SKM-1 treated with dmso at 0.1 percent for 144 hours (cell line): ENCODE results near the gene TLE4.

Source experiments
- DNase-seq: peaks from one replicate; lab custom pipeline; 2025; ENCODE audit not compliant: unreplicated experiment; lab: John Stamatoyannopoulos, UW

The TLE4 gene

DNA sequence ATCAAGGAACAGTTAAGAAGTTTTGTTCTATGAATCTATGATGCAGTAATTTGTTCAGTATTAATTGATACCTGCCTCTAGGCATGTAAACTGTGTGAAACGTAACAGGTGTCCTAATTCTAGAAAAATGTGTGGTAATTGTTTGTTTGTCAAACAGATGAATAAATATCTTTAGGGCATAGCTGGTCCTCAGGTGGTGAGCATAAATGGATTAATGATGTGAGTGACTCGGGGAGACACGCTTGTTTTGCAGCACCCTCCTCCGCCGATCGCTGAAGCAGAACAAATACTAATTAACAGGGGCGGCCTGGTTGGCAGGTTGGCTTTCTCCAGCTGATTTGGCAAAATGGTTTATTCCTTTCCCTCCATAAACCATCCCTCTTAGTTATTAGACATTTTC is 88.8 kb downstream of the TLE4 start:
- no peak for DNase-seq

- DNase-seq = no peak
Measured at GRCh38 chr9:79661279-79661678, 89.5 kb downstream of the TLE4 start.

GRCh38 chr9:79661886-79662536 is 90.2 kb downstream of the TLE4 start:
- DNase-seq = no peak

- no peak for DNase-seq
Measured at GRCh38 chr9:79662537-79662956, 90.8 kb downstream of the TLE4 start.

DNA sequence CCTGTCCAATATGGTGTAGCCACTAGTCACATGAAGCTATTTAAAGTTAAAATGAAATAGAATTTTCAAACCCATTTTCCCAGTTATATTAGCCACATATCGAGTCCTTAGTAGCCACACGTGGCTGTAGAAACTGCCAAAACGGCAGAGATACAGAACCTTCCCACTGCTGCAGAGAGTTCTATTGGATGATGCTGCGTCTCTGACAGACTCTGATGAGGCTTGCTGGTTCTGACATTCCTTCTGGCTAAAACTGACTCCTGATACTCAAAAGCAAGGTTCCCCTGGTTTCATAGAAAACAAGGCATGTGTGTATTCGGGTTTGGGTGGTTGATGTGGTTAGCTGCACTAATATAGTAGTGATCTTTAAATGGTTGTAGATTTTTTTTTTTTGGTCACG is 91.5 kb downstream of the TLE4 start:
- no peak for DNase-seq

DNA sequence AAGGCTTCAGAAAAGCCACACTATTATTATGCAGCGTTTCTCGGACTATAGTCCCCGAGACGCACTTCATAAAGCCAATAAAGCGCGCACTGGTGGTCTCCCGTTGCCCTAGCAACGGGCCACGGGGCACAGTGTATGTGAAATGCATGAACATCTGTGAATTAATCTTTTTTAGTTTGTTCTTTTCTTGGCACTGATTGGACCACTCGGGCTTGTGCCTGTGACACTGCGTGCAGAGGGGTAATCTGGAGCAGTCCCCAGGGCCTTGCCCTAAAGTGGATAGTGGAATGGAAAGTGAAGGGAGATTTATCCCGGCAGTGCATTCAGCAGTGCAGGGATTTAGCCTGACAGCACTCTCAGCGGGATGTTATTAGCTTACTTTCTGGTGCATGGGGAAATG is 92.1 kb downstream of the TLE4 start:
- no peak for DNase-seq

DNA sequence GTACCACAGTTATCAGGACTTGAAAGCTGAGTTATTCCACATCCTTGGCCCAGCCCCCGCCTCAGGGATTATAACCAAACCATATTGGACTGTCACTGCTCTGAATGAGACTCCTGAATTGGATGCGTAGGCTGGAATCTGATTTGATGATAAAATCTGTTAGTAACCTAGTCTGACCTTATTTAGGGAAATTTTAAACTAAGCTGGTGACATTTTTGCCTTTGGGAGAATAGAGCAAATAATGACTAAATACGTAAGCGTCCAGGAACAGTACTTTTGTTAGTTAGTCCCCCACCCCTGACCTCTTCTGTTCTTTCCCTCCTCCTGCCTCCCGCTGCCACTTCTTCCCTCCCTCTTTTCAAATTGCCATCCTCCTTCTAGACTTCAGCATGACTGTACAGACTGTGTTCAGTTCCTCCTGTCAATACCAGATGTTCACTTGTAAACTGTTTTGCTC is 92.6 kb downstream of the TLE4 start:
- DNase-seq = no peak

DNA sequence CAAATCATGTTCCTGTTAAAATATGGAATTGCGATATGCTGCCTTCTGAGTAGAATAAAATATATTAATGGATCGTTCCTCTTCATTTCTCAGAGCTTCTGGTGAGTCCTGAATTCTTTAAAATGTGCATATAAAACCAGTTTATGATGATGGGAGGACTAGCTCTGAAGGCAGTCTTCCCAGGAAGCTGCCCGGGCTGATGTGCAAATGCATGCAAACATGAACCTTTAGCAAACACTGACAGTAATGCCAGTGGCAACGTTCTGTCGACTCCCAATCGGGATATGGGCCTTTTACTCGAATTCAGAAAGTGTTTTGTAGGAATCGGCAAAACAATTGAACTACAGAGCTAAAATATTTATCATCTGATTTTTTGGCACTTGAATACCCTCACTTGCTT is 93.6 kb downstream of the TLE4 start:
- no peak for DNase-seq

GRCh38 chr9:79665931-79666330 is 94.2 kb downstream of the TLE4 start:
- no peak for DNase-seq

DNA sequence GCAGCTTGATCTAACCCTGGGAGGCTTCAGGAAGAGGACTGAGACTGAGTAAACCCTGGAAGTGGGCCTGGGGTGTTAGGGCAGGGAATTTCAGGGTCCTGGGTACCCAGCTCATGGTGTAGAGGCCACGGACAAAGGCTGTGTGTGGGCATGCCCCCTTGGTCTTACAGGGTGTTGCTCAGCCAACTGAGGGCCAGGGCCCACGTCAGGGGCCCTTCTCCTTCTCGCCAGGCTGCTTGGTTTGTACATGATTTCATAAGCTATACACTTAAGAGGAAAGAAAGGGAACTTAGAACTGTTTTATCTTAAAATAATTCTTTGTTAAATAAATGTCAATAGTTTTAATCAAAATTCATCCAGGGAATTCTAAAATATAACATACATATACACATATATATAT is 95.4 kb downstream of the TLE4 start:
- DNase-seq = no peak

- DNase-seq = no peak
Measured at GRCh38 chr9:79667817-79668436, 96.2 kb downstream of the TLE4 start.

GRCh38 chr9:79668956-79669355 is 97.2 kb downstream of the TLE4 start:
- DNase-seq = no peak

DNA sequence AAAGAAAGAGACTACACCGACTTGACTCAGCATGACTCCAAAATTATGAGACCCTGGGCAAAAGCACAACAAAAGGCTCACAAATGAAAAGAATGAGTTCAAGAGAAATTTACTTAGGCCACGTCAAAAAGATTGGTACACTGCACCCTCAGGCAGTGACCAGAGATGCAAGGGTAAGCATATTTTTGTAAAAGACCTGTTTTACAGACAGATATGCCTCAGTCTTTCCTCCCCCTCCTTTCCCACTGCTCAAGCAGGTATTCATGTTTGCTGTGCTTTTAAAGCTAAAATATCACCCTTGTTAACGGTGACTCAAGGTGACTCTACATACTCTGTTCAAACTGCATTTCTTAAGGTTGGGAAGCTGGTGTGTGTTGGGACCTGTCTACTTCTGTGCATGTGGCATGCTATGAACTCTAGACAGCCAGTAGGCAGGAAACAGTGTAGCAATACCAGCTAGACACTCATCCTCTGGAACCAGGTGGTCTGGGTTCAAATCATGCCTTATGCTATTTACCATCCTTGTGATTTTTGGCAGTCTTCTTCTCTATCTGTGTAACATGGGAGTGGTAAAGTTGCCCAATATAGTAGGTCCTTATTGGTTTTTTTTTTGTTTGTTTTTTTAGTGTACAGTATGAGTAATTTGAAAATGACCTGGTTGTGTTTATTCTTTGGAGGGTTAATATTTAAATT is 98.7 kb downstream of the TLE4 start:
- DNase-seq = no peak

GRCh38 chr9:79671558-79671957 is 99.8 kb downstream of the TLE4 start:
- no peak for DNase-seq

GRCh38 chr9:79672236-79672635 is 100.5 kb downstream of the TLE4 start:
- DNase-seq = no peak

DNA sequence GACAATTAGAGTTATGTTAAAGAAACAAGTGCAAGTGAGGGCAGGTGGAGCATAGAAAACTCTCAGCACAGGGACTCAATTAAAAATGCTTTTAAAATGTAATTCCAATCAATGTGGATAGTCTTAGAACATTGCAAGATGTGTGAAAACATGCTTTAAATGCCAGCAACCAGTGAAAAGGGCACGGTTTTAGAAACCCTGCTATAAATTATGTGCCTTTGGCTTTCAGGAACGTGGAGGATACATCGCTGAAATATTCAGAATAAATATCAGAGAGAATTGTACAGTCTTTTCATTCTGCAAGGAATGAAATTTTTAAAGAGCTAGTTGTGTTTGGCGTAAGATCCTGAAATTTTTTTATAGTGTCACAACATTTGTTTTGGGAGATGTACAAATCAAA is 101.1 kb downstream of the TLE4 start:
- DNase-seq = no peak

GRCh38 chr9:79673614-79674013 is 101.8 kb downstream of the TLE4 start:
- no peak for DNase-seq

GRCh38 chr9:79674052-79674777 is 102.5 kb downstream of the TLE4 start:
- DNase-seq = no peak

DNA sequence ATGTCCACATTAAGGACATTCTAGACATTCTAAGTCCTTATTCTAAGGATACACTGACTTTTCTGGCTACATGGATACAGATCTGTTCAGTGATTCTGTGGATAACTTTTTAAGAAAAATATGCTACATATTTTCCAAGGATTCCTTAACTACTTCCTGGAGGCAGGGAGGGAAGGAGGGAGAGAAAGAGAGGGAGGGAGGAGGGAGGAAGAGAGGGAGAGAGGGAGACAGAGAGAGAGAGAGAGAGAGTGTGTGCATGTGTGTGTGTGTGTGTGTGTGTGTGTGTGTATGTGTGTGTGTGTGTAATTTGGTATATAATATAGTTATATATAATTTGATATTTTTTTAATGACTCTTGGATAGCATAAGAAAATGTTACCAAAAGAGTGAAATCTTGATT is 109.8 kb downstream of the TLE4 start:
- DNase-seq = no peak

DNA sequence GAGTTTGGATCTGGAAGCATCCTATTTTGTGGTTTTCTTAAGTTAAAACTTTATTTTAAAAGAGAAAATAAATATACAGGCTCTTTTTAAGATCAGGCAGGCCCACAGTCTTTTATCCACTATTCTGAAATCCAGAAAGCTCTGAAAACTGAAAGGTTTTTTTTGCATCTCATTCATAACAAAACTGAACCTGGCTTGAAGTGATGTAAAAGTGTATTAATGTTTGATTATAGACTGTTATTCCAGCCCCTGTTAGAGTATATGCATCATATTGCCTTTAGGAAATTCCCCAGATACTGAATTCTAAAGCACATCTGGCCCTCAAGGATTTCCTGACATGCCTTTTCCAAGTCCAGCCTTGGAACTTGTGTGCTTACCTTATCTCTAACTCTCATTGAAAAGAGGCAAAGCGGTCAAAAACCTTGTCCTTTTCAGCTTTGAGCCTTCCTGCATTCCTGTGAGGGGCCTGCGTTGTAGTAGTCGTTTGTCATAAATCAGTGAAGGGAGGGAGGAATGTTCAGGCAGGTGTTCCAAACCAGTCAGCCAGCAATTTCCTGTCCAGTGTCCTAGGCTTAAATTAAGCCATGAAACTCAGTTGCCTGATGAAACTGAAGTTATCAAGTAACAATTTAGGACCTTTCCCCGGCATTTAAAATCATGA is 110.4 kb downstream of the TLE4 start:
- no peak for DNase-seq

- no peak for DNase-seq
Measured at GRCh38 chr9:79684059-79684458, 112.3 kb downstream of the TLE4 start.
